MM.1S (cell line): ENCODE results near the gene LONRF2.

Experiments
- DNase-seq: peaks from one replicate; pipeline ENCODE4 v3.0.0-alpha.2; 2015
- H2AFZ ChIP-seq: fragments of 300-600 bp; sonication (generic); 2 replicates; pipeline ENCODE4 v1.6.0; 2016; ENCODE audit warnings: antibody characterized with exemption, low read length
- H3F3A ChIP-seq: fragments of 300-600 bp; sonication (generic); 2 replicates; pipeline ENCODE4 v1.6.1; 2016; ENCODE audit warnings: mild to moderate bottlenecking, antibody characterized with exemption, low read length, moderate library complexity, mixed read lengths; ENCODE audit not compliant: insufficient read depth
- H3K27ac ChIP-seq: fragments of 300-600 bp; sonication (generic); 2 replicates; pipeline ENCODE4 v1.5.1; 2016; ENCODE audit warnings: mild to moderate bottlenecking, low read length
- H3K27me3 ChIP-seq: fragments of 300-600 bp; sonication (generic); replicated peaks from 2 replicates; pipeline ENCODE4 v1.6.0; 2016; ENCODE audit warnings: low read length; ENCODE audit not compliant: insufficient read depth
- H3K36me3 ChIP-seq: fragments of 300-600 bp; sonication (generic); replicated peaks from 2 replicates; pipeline ENCODE4 v1.6.1; 2016; ENCODE audit warnings: mild to moderate bottlenecking, low read length, mixed read lengths; ENCODE audit not compliant: insufficient read depth
- H3K4me1 ChIP-seq: fragments of 300-600 bp; sonication (generic); 2 replicates; pipeline ENCODE4 v1.6.1; 2016; ENCODE audit warnings: low read length, mixed read lengths
- H3K4me2 ChIP-seq: fragments of 300-600 bp; sonication (generic); 2 replicates; pipeline ENCODE4 v1.6.0; 2016; ENCODE audit warnings: low read depth, low read length
- H3K4me3 ChIP-seq: fragments of 300-600 bp; sonication (generic); 2 replicates; pipeline ENCODE4 v1.5.1; 2016; ENCODE audit warnings: low read length, mixed read lengths
- H3K79me2 ChIP-seq: fragments of 300-600 bp; sonication (generic); 2 replicates; pipeline ENCODE4 v1.6.1; 2016; ENCODE audit warnings: mixed run types, low read length, mixed read lengths
- H3K9ac ChIP-seq: fragments of 300-600 bp; sonication (generic); 2 replicates; pipeline ENCODE4 v1.6.1; 2016; ENCODE audit warnings: low read length, mixed read lengths
- H3K9me2 ChIP-seq: fragments of 300-600 bp; sonication (generic); replicated peaks from 2 replicates; pipeline ENCODE4 v1.6.1; 2016; ENCODE audit warnings: mild to moderate bottlenecking, low read length, mixed read lengths; ENCODE audit not compliant: insufficient read depth
- H3K9me3 ChIP-seq: fragments of 300-600 bp; sonication (generic); replicated peaks from 2 replicates; pipeline ENCODE4 v1.6.1; 2016; ENCODE audit warnings: mild to moderate bottlenecking, low read length, mixed read lengths; ENCODE audit not compliant: insufficient read depth
- H4K20me1 ChIP-seq: fragments of 300-600 bp; sonication (generic); 2 replicates; pipeline ENCODE4 v1.6.1; 2016; ENCODE audit warnings: mild to moderate bottlenecking, low read length, moderate library complexity, mixed read lengths; ENCODE audit not compliant: insufficient read depth
- CTCF ChIP-seq: fragments of 300-600 bp; sonication (generic); IDR thresholded peaks from 2 replicates; pipeline ENCODE4 v1.5.1; 2016; ENCODE audit warnings: antibody characterized with exemption, low read length, mixed read lengths
- EZH2 ChIP-seq: fragments of 300-600 bp; sonication (generic); optimal IDR thresholded peaks from 2 replicates; pipeline ENCODE3; 2017; ENCODE audit warnings: low read depth, mild to moderate bottlenecking, antibody characterized with exemption, low read length, mixed read lengths
- EZH2phosphoT487 ChIP-seq: fragments of 300-600 bp; sonication (generic); IDR thresholded peaks from 2 replicates; pipeline ENCODE4 v1.6.1; 2018; ENCODE audit warnings: antibody characterized with exemption, low read length

The LONRF2 gene

DNA sequence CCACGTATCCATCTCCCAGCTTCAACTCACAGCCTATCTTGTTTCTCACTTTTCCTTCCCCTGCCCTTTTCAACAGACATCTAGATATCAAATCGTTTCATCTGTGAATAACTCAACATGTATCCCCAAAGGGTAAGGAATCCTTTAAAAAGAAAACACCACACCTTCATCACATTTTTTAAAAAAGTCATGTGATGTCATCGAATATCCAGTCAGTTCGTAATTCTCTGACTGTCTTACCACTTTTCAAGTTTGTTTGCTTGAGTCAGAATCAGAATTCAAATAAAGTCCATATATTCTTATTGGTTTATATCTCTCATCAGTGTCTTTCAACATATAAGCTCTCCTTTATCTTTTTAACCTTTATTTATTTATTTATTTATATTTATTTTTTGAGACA lies 5.4 kb upstream of the LONRF2 start:
- Histone ChIP-seq H3K27me3 (no peaks in the 10 kb centered on the region), H3K9ac (no peak overlapping the region), H3F3A (no peaks in the 10 kb centered on the region), H3K27ac (no peak overlapping the region), H2AFZ (no peak overlapping the region), H3K4me2 (no peak overlapping the region), H3K4me3 (no peak overlapping the region), H3K79me2 (no peaks in the 10 kb centered on the region), H3K4me1 (no peaks in the 10 kb centered on the region), H4K20me1 (no peaks in the 10 kb centered on the region), H3K9me2 (no peaks in the 10 kb centered on the region), H3K36me3 (no peaks in the 10 kb centered on the region), H3K9me3 (no peaks in the 10 kb centered on the region)
- DNase-seq: no peak
- TF ChIP-seq EZH2 (no peak), EZH2phosphoT487 (no peak), CTCF (no peak)

DNA sequence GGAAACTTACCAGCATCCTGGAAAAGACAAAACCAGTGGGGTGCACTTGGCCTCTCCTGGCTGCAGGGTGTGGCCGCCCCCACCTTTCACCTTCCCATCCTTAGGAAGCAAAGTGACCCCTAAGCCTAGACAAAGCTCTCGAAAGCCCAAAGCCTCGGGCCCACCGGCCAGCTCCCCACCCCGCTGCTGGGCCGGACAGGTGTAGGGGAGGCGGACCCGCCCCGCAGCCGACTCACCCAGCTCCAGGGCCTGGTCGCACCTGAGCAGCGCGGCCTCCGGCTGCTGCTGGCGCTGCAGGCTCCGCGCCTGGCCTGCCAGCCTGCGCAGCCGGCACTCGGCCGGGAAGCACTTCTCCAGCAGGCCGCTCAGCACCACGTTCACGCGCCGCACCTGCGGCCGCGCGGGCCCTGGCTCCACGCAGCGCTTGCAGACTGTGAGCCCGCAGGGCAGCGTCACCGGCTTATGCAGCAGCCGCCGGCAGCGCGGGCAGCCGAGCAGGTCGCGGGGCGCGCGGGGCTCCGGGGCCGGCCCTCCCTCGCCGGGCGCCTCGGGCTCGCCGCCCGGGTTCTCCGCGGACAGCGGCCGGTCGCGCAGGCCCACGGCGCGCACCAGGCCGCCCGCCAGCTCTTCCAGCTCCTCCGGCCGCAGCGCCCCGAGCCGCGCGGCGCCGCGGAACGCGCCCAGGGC lies 979 bp downstream of the LONRF2 start:
- H3K36me3 ChIP-seq: no peaks in the 10 kb centered on the region
- no peak overlapping the region for H3K4me2 ChIP-seq
- no peak for DNase-seq
- no peaks in the 10 kb centered on the region for H3K9me3 ChIP-seq
- H3K4me1 ChIP-seq: no peaks in the 10 kb centered on the region
- H3K9ac ChIP-seq: no peak overlapping the region
- H3K9me2 ChIP-seq: no peaks in the 10 kb centered on the region
- TF ChIP-seq CTCF (no peak), EZH2 (no peak), EZH2phosphoT487 (no peak)
- no peak overlapping the region for H3K4me3 ChIP-seq
- H3K27ac ChIP-seq: no peak overlapping the region
- H3K79me2 ChIP-seq: no peaks in the 10 kb centered on the region
- H3K27me3 ChIP-seq: no peaks in the 10 kb centered on the region
- H4K20me1 ChIP-seq: no peaks in the 10 kb centered on the region
- H3F3A ChIP-seq: no peaks in the 10 kb centered on the region
- no peak overlapping the region for H2AFZ ChIP-seq

DNA sequence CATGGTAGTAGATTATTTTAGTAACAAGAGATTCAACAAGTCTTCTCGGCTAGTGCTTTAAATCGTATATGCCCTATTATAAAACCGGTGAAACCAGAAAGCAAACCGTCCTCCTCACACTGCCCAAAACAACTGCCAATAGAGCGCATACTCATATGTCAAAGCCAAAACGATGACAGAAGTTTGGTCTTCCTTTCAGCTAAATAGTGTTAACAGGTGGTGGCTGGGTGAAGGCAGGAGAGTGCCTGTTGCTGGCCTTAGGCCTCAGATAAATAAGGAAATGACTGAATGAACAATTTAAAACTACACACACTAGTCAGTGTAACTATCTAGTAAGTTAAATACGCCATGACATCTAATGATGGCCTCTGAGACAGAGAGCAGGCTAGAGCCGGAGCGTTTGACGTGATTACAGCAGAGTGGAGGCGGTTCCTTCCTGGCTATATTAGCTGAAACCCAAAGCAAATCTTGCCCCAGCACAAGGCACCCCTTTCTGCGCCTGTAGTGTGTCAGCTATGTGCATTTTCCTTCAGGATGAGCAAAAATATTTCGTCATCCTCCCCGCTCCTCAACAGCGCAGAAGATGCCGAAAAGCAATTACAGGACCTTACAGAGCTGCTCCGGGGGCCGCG lies 1.6 kb downstream of the LONRF2 start:
- H3K4me3 ChIP-seq: no peak overlapping the region
- no peaks in the 10 kb centered on the region for H3F3A ChIP-seq
- H3K4me2 ChIP-seq: no peak overlapping the region
- no peaks in the 10 kb centered on the region for H3K27me3 ChIP-seq
- H3K9ac ChIP-seq: no peak overlapping the region
- H4K20me1 ChIP-seq: no peaks in the 10 kb centered on the region
- H3K79me2 ChIP-seq: no peaks in the 10 kb centered on the region
- no peak for TF ChIP-seq EZH2
- TF ChIP-seq EZH2phosphoT487: no peak
- no peak for TF ChIP-seq CTCF
- no peaks in the 10 kb centered on the region for H3K36me3 ChIP-seq
- H3K9me3 ChIP-seq: no peaks in the 10 kb centered on the region
- no peak for DNase-seq
- H2AFZ ChIP-seq: no peak overlapping the region
- H3K27ac ChIP-seq: no peak overlapping the region
- H3K4me1 ChIP-seq: no peaks in the 10 kb centered on the region
- H3K9me2 ChIP-seq: no peaks in the 10 kb centered on the region
